Uterus (tissue), 4 donors: ENCODE results near the gene HIPK2. TPM values are rescaled to one million over a fixed set of nuclear protein-coding genes. Genes with fewer than 3 reads are reported as not detected.

Source experiments
- DNase-seq, 2 donors: peaks; one replicate each; pipeline ENCODE4 v3.0.0-alpha.2; 2019 to 2020
- H3K27ac ChIP-seq, 2 donors: fragments of 200-600 bp; sonication (generic); 1 replicate in 1 of 2; 2 replicates in 1 of 2; pipeline ENCODE4 v1.5.1; 2016 to 2018
- H3K27me3 ChIP-seq, 2 donors: fragments of 200-600 bp; sonication (generic); one replicate each; pipeline ENCODE4 v1.5.1; 2018 to 2019; ENCODE audit warnings: control low read depth in 1 of 2
- H3K36me3 ChIP-seq, 2 donors: fragments of 200-600 bp; sonication (generic); one replicate each; pipeline ENCODE4 v1.5.1; 2019; ENCODE audit warnings: control low read depth in 1 of 2
- H3K4me1 ChIP-seq, 2 donors: fragments of 200-600 bp; sonication (generic); one replicate each; pipeline ENCODE4 v1.5.1; 2018 to 2019; ENCODE audit warnings: control low read depth in 1 of 2
- H3K4me3 ChIP-seq, 2 donors: fragments of 200-600 bp; sonication (generic); 1 replicate in 1 of 2; 2 replicates in 1 of 2; pipeline ENCODE4 v1.5.1; 2018 to 2019; ENCODE audit warnings: mild to moderate bottlenecking in 1 of 2
- H3K9me3 ChIP-seq, 2 donors: fragments of 200-600 bp; sonication (generic); one replicate each; pipeline ENCODE4 v1.5.1; 2019; ENCODE audit warnings: control low read depth in 1 of 2
- POLR2A ChIP-seq, 2 donors: fragments of 450-650 bp; IDR thresholded peaks; one replicate each; pipeline ENCODE4 v1.6.1; 2016; ENCODE audit warnings: antibody characterized with exemption in 2 of 2, mild to moderate bottlenecking in 1 of 2, moderate library complexity in 1 of 2
- intact Hi-C: fragments of 100-400 bp; cut with DNase I; formaldehyde crosslinking; loops from one replicate; pipeline ENCODE4 v1.15.1; 2023; ENCODE audit warnings: low total_unique reads
- total RNA-seq, 4 donors: library from RNA; depleted of rRNA in 3 of 4; stranded (reverse); fragments of >200 nt in 3 of 4; gene quantifications; one replicate each; pipeline versions ENCODE4 v1.1.0 to v1.2.4, GENCODE V29; 2014 to 2023
- TF ChIP-seq, protein P1 (sequence below), 4 experiments: fragments of 200-600 bp in 2 of 4; fragments of 450-650 bp in 2 of 4; sonication (generic) in 2 of 4; IDR thresholded peaks; one replicate each; pipeline ENCODE4 v1.5.1; 2016 to 2019; ENCODE audit warnings: antibody characterized with exemption in 4 of 4, mild to moderate bottlenecking in 2 of 4, moderate library complexity in 1 of 4
- donor health status: DM: yes; HTN: yes; CAD: no.

HIPK2 gene
- total RNA-seq, 4 donors from 2014 or later, result 9.4 to 65.8 (median 19.2) TPM

DNA sequence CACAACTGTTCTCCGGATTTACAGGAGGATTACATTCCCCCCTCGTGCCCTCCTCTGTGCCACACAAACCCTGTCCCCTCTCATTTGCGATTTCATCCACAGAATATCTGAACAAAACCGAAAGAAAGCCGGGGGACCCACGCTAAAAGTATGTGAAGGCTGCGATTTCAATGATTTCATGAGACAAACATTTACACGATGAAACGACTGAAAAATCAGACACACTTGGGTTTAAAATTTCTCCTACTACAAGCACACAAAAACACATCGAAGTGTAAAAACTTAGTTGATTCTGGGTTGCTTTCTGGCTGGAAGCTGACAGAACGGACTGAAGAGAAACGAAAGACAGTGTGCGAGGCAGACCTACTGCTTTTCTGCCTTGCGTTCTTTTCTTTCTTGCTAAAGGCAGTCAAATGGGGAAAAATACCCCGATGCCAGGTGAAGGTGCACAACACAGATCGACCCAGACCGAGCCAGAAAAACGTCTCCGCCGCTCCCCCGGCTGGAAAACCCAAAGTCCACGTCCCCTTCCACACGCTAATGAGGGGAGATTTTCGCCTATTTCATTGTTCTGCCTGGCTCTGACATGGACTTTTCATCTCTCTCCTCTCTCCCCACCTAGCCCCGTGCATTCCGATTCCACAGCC is 1.2 kb downstream of the HIPK2 start:
- intact Hi-C loops, result loop anchor here (10.0 kb wide), 1 partner anchor 122 kb away; no protein-coding TSS in a partner anchor
- no peak for TF ChIP-seq POLR2A (IDR thresholded peaks at IDR 0.05)
- TF ChIP-seq, protein P1, sequence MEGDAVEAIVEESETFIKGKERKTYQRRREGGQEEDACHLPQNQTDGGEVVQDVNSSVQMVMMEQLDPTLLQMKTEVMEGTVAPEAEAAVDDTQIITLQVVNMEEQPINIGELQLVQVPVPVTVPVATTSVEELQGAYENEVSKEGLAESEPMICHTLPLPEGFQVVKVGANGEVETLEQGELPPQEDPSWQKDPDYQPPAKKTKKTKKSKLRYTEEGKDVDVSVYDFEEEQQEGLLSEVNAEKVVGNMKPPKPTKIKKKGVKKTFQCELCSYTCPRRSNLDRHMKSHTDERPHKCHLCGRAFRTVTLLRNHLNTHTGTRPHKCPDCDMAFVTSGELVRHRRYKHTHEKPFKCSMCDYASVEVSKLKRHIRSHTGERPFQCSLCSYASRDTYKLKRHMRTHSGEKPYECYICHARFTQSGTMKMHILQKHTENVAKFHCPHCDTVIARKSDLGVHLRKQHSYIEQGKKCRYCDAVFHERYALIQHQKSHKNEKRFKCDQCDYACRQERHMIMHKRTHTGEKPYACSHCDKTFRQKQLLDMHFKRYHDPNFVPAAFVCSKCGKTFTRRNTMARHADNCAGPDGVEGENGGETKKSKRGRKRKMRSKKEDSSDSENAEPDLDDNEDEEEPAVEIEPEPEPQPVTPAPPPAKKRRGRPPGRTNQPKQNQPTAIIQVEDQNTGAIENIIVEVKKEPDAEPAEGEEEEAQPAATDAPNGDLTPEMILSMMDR (IDR thresholded peaks at IDR 0.05), result no peak
- DNase-seq, result no peak
- Histone ChIP-seq H3K4me1 (no peaks in the 10 kb centered on the region), H3K27me3 (no peaks in the 10 kb centered on the region), H3K4me3 (peak overlapping the region; percentile 71 to 90), H3K27ac (peak overlapping the region; percentile 99), H3K36me3 (no peaks in the 10 kb centered on the region), H3K9me3 (no peaks in the 10 kb centered on the region)

DNA sequence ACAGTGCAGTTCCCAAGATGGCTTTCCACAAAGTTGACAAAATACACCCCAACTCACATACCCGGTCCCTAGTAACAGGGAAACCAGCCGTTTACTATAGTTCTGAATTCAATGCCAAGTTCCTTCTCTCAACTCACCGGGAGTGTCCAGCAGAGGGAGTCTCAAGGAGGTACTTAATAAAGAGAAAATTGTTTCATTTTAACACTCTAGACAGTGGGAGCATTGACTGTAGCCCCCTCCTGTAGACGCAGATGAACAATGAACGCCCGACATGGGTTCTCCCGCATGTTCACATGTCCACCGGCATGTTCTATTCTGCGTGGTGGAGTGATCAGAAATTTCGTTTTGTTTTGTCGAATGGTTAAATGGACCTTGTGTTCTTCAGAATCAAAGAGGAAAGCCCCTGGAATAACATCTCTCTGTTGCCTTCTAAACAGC is 1.9 kb downstream of the HIPK2 start:
- H3K27me3 ChIP-seq, result no peaks in the 10 kb centered on the region
- peak; percentile 42 to 74 for DNase-seq
- intact Hi-C loops, result loop anchor here (10.0 kb wide), 1 partner anchor 121 kb away; no protein-coding TSS in a partner anchor

DNA sequence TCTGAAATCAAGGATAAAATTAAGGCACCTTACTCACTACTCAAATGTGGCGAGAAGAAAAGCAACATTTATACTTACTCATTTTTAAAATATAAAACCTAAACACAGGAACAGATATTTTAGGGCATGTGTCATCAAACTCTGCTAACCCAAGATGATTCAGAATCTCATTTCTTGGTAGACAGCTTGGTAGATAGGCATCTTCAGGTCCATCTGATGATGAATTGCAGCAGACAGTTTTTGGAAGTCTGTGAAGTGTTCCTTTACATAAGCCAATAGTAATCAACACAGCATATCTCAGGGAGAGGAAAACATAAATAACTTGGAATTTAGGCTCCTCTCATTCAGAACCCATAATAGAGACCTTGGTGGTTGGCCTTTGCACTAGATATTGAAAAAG is 3.4 kb downstream of the HIPK2 start:
- intact Hi-C loops, result loop anchor here (10.0 kb wide), 1 partner anchor 120 kb away; no protein-coding TSS in a partner anchor
- H3K9me3 ChIP-seq, result no peaks in the 10 kb centered on the region
- no peaks in the 10 kb centered on the region for H3K36me3 ChIP-seq
- H3K27me3 ChIP-seq, result no peaks in the 10 kb centered on the region
- H3K27ac ChIP-seq, result no peak overlapping the region
- no peak overlapping the region for H3K4me3 ChIP-seq
- TF ChIP-seq POLR2A (IDR thresholded peaks at IDR 0.05), result no peak
- TF ChIP-seq, protein P1 (IDR thresholded peaks at IDR 0.05), result no peak
- no peak for DNase-seq
- no peaks in the 10 kb centered on the region for H3K4me1 ChIP-seq

More for the DNA sequence above, 1.9 kb downstream of the HIPK2 start:
- TF ChIP-seq, protein P1 (IDR thresholded peaks at IDR 0.05), result peak; percentile 65 to 68 (median 66)
- TF ChIP-seq POLR2A (IDR thresholded peaks at IDR 0.05), result no peak
- H3K9me3 ChIP-seq, result no peaks in the 10 kb centered on the region
- H3K27ac ChIP-seq, result peak overlapping the region; percentile 99
- H3K4me3 ChIP-seq, result peak overlapping the region; percentile 71 to 90
- no peaks in the 10 kb centered on the region for H3K4me1 ChIP-seq
- no peaks in the 10 kb centered on the region for H3K36me3 ChIP-seq

DNA sequence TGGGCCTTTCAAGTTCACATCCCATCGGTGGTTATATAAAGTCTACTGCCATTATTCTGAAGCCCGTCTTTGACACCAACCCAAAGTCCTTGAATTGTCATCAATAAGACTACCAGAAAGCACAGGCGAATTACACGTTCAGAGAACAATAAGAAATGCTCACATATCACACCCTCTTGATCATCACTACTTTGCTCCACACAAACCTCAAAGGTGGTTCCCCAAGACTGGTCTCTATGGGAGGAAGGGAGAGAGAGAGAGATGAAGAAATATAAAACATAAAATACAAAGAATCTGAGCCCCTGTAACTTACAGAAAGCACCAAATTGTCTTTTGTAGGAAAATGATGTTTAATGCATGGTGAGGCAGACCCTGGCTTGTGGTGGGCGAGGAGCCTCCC is 4.4 kb downstream of the HIPK2 start:
- H3K9me3 ChIP-seq, result no peaks in the 10 kb centered on the region
- no peak overlapping the region for H3K27ac ChIP-seq
- H3K4me1 ChIP-seq, result no peaks in the 10 kb centered on the region
- TF ChIP-seq, protein P1 (IDR thresholded peaks at IDR 0.05), result no peak
- no peak for TF ChIP-seq POLR2A (IDR thresholded peaks at IDR 0.05)
- H3K4me3 ChIP-seq, result no peak overlapping the region
- no peaks in the 10 kb centered on the region for H3K36me3 ChIP-seq
- intact Hi-C loops, result loop anchor here (10.0 kb wide), 1 partner anchor 119 kb away; no protein-coding TSS in a partner anchor
- no peaks in the 10 kb centered on the region for H3K27me3 ChIP-seq
- DNase-seq, result no peak

DNA sequence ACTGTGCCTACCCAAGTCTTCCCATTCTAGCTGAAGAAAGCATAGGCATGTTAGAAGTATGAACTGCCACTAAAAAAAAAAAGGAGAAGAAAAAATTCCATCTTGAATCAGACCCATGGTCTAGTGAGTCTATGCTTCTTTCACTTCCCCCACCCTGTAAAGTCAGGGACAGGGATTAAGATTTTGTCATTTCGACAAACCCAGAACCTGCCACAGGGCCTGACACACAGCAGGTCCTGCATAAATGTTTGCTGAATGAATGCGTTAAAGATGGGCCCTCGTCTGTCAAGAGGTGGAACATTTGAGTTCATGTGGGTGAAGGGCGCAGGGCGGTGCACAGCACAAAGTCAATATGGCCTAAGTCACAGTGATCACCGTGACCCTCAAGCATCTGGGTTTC is 4.9 kb downstream of the HIPK2 start:
- TF ChIP-seq POLR2A (IDR thresholded peaks at IDR 0.05), result no peak
- TF ChIP-seq, protein P1 (IDR thresholded peaks at IDR 0.05), result no peak
- no peaks in the 10 kb centered on the region for H3K27me3 ChIP-seq
- H3K36me3 ChIP-seq, result no peaks in the 10 kb centered on the region
- H3K4me1 ChIP-seq, result no peaks in the 10 kb centered on the region
- DNase-seq, result no peak
- no peak overlapping the region for H3K27ac ChIP-seq
- H3K9me3 ChIP-seq, result no peaks in the 10 kb centered on the region
- H3K4me3 ChIP-seq, result no peak overlapping the region
- intact Hi-C loops, result loop anchor here (10.0 kb wide), 1 partner anchor 118 kb away; no protein-coding TSS in a partner anchor
